Left lung (tissue), 10 donors: ENCODE results near the gene MCF2L. TPM values are rescaled to one million over a fixed set of nuclear protein-coding genes. Genes with fewer than 3 reads are reported as not detected.

Experiments used
- ATAC-seq: fragments of 200-7000 bp; cut with Tn5 transposase; one replicate; pipeline ENCODE4 v1.9.1; 2020; ENCODE audit warnings: moderate library complexity
- DNase-seq, 4 donors: peaks; one replicate each; pipeline ENCODE4 v3.0.0-alpha.2; 2013 to 2020
- H3K27ac ChIP-seq, 2 donors: fragments of 200-600 bp; sonication (generic) in 1 of 2; one replicate each; pipeline versions ENCODE4 v1.5.0 to v1.8.0; 2020 to 2021
- H3K27me3 ChIP-seq, 2 donors: fragments of 200-600 bp; sonication (generic) in 1 of 2; one replicate each; pipeline versions ENCODE4 v1.5.0 to v1.8.0; 2020 to 2021
- H3K36me3 ChIP-seq, 2 donors: fragments of 200-600 bp; sonication (generic) in 1 of 2; one replicate each; pipeline versions ENCODE4 v1.5.0 to v1.8.0; 2020 to 2021
- H3K4me1 ChIP-seq, 2 donors: fragments of 200-600 bp; one replicate each; pipeline ENCODE4 v1.8.0; 2021
- H3K4me3 ChIP-seq, 2 donors: fragments of 200-600 bp; sonication (generic) in 1 of 2; one replicate each; pipeline versions ENCODE4 v1.5.0 to v1.8.0; 2020 to 2021; ENCODE audit warnings: mild to moderate bottlenecking in 1 of 2
- H3K9me3 ChIP-seq, 2 donors: fragments of 200-600 bp; sonication (generic) in 1 of 2; one replicate each; pipeline versions ENCODE4 v1.5.0 to v1.8.0; 2020 to 2021
- CTCF ChIP-seq, 2 donors: fragments of 200-600 bp; sonication (generic) in 1 of 2; IDR thresholded peaks; one replicate each; pipeline versions ENCODE4 v1.5.0 to v1.8.0; 2021; ENCODE audit warnings: antibody characterized with exemption in 2 of 2
- intact Hi-C, 2 donors: fragments of 100-400 bp; cut with DNase I; formaldehyde crosslinking; loops; one replicate each; pipeline versions ENCODE4 v1.11.2 to v1.14.2; 2022
- polyA plus RNA-seq, 6 donors: library from polyadenylated mRNA; unstranded; fragments of 120-200 nt; gene quantifications; one replicate each; pipeline ENCODE4 v1.2.1, GENCODE V29; 2013; ENCODE audit not compliant: insufficient read length in 6 of 6
- total RNA-seq, 2 donors: library from RNA; stranded (reverse); fragmentation: NEBNext Ultra II Directional; extraction: Animal tissue kit (Norgen Biotek cat#: 25700); gene quantifications; one replicate each; pipeline ENCODE4 v1.2.1, GENCODE V29; 2021
- donor health status: DM: no; HTN: yes; CAD: no.
- donor health status: DM: no; HTN: no; CAD: no.

MCF2L gene
- total and polyA plus RNA-seq, 8 donors: 22.2 to 39.5 (median 33.7) TPM

- Histone ChIP-seq H3K9me3 (no peaks in the 10 kb centered on the region), H3K4me3 (no peak overlapping the region), H3K27ac (no peak overlapping the region), H3K27me3 (no peaks in the 10 kb centered on the region), H3K4me1 (no peaks in the 10 kb centered on the region), H3K36me3 (no peaks in the 10 kb centered on the region)
- no peak for ATAC-seq
- no peak for TF ChIP-seq CTCF (IDR thresholded peaks at IDR 0.05)
- intact Hi-C loops: loop anchor here in 1 of 2 donors (10.0 kb wide), 1 partner anchor 87 kb away; no protein-coding TSS in a partner anchor
- no peak for DNase-seq
Measured at GRCh38 chr13:113031465-113031864, 62.5 kb downstream of the MCF2L start.

DNA sequence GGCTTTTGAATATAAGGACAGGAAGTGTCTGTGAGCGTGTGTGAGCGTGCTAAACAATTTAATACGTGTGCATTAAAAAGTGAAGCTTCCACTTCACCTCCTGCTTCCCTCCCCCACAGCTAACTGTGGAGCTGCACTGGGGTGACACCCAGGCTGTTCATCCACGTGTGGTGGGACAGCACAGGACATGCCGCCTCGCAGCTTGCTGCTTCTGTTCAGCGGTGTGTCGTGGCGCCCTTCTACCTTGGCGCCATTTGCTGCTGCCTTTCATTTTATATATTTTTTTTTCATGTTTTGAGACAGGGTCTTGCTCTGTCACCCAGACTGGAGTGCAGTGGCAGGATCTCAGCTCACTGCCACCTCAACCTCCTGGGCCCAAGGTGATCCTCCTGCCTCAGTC, 63.3 kb downstream of the MCF2L start:
- intact Hi-C loops: loop anchor here in 1 of 2 donors (10.0 kb wide), 1 partner anchor 87 kb away; no protein-coding TSS in a partner anchor
- no peaks in the 10 kb centered on the region for H3K27me3 ChIP-seq
- H3K36me3 ChIP-seq: no peaks in the 10 kb centered on the region
- DNase-seq (peak in 1 of 4 donors; percentile 51), ATAC-seq (no peak)
- no peaks in the 10 kb centered on the region for H3K9me3 ChIP-seq
- no peaks in the 10 kb centered on the region for H3K4me1 ChIP-seq
- no peak overlapping the region for H3K4me3 ChIP-seq
- TF ChIP-seq CTCF (IDR thresholded peaks at IDR 0.05): no peak
- no peak overlapping the region for H3K27ac ChIP-seq

- DNase-seq (peak in 1 of 4 donors; percentile 54), ATAC-seq (no peak)
- no peak for TF ChIP-seq CTCF (IDR thresholded peaks at IDR 0.05)
- no peaks in the 10 kb centered on the region for H3K4me1 ChIP-seq
- H3K27ac ChIP-seq: no peak overlapping the region
- H3K36me3 ChIP-seq: no peaks in the 10 kb centered on the region
- no peak overlapping the region for H3K4me3 ChIP-seq
- intact Hi-C loops: loop anchor here in 1 of 2 donors (10.0 kb wide), 1 partner anchor 88 kb away; no protein-coding TSS in a partner anchor
- H3K27me3 ChIP-seq: no peaks in the 10 kb centered on the region
- H3K9me3 ChIP-seq: no peaks in the 10 kb centered on the region
Measured at GRCh38 chr13:113033054-113033850, 64.2 kb downstream of the MCF2L start.

- peak in 3 of 4 donors; percentile 51 to 72 (median 52) for DNase-seq
- Histone ChIP-seq H3K9me3 (no peaks in the 10 kb centered on the region), H3K4me1 (no peaks in the 10 kb centered on the region), H3K27ac (no peak overlapping the region), H3K27me3 (no peaks in the 10 kb centered on the region), H3K36me3 (no peaks in the 10 kb centered on the region), H3K4me3 (no peak overlapping the region)
- peak; percentile 46 to 59 for TF ChIP-seq CTCF (IDR thresholded peaks at IDR 0.05)
- ATAC-seq: peak; percentile 93
- intact Hi-C loops: loop anchor here in 1 of 2 donors (10.0 kb wide), 1 partner anchor 90 kb away; no protein-coding TSS in a partner anchor
Measured at GRCh38 chr13:113034451-113035212, 65.6 kb downstream of the MCF2L start.
